ENCODE results near the gene LLPH. TPM values are rescaled to one million over a fixed set of nuclear protein-coding genes. Genes with fewer than 3 reads are reported as not detected.

Gene LLPH
- polyA plus RNA-seq, 1 of the 3 experiments (the other 2 are of a cell fraction): 7.4 TPM

- H3K27ac ChIP-seq (ENCODE audit: low read depth in 2 of 2, low read length in 1 of 2): no peak overlapping the region
- TF ChIP-seq USF1 (IDR thresholded peaks at IDR 0.05; ENCODE audit: borderline replicate concordance, low read depth) (no peak), RFX5 (IDR thresholded peaks at IDR 0.05; ENCODE audit: low read length) (no peak), SMC3 (IDR thresholded peaks at IDR 0.05; ENCODE audit: low read depth, low read length) (no peak), MXI1 (IDR thresholded peaks at IDR 0.05; ENCODE audit: low read depth, low read length) (no peak), ZBTB33 (IDR thresholded peaks at IDR 0.05; ENCODE audit: borderline replicate concordance, low read depth) (no peak), GATA2 (CRISPR knock-in tag; IDR thresholded peaks at IDR 0.05) (no peak), NRF1 (IDR thresholded peaks at IDR 0.05; ENCODE audit: low read depth, low read length) (no peak), USF2 (IDR thresholded peaks at IDR 0.05; ENCODE audit: borderline replicate concordance, low read depth, low read length) (no peak), ELF1 (IDR thresholded peaks at IDR 0.05) (no peak), TCF12 (IDR thresholded peaks at IDR 0.05) (no peak), MEF2A (IDR thresholded peaks at IDR 0.05; ENCODE audit: borderline replicate concordance, low read depth) (no peak)
- H3K36me3 ChIP-seq (replicated peaks in 1 of 2; ENCODE audit: control insufficient read depth in 1 of 2, insufficient read depth in 2 of 2, low read length in 1 of 2): peaks cover 9 to 39% of the 10 kb centered on the region in 2 experiments
- no peaks in the 10 kb centered on the region; the same call in 1 of the 2 replicates for H4K20me1 ChIP-seq (ENCODE audit: insufficient read depth)
- DNase-seq: no peak
- peaks cover 87% of the 10 kb centered on the region for H3K79me2 ChIP-seq (ENCODE audit: insufficient read depth)
- no peaks in the 10 kb centered on the region for H3K9me2 ChIP-seq
- H3K9ac ChIP-seq: no peak overlapping the region
- peaks cover 0 to 2% of the 10 kb centered on the region in 2 experiments; a peak in 1 of 4 replicates for H3K4me1 ChIP-seq (ENCODE audit: control insufficient read depth in 1 of 2, insufficient read depth in 2 of 2, low read depth in 1 of 2, low read length in 1 of 2)
- no peak overlapping the region for H2AFZ ChIP-seq (ENCODE audit: low read depth)
- no peak overlapping the region for H3K4me2 ChIP-seq
- no peak overlapping the region for H3K4me3 ChIP-seq (ENCODE audit: low read depth in 2 of 2, low read length in 1 of 2)
- CTCF ChIA-PET: no interaction called here
- POLR2A ChIA-PET: no interaction called here
- H3K9me3 ChIP-seq: no peaks in the 10 kb centered on the region
- no peaks in the 10 kb centered on the region for H3K27me3 ChIP-seq (ENCODE audit: insufficient read depth)
- H3F3A ChIP-seq (replicated peaks; ENCODE audit: insufficient read depth): peaks cover 3% of the 10 kb centered on the region
- 80% methylated on average over 4 of the region's 4 CpGs for WGBS (ENCODE audit: low lambda C conversion rate)
Measured at GRCh38 chr12:66163289-66163688, 32.7 kb upstream of the LLPH start.

GRCh38 chr12:66162701-66163100 is 32.2 kb upstream of the LLPH start:
- Histone ChIP-seq H3K9me3 (no peaks in the 10 kb centered on the region), H4K20me1 (ENCODE audit: insufficient read depth) (no peaks in the 10 kb centered on the region; the same call in 1 of the 2 replicates), H3K4me2 (no peak overlapping the region), H3K27ac (ENCODE audit: low read depth in 2 of 2, low read length in 1 of 2) (no peak overlapping the region), H2AFZ (ENCODE audit: low read depth) (no peak overlapping the region), H3K79me2 (ENCODE audit: insufficient read depth) (peaks cover 81% of the 10 kb centered on the region), H3K27me3 (ENCODE audit: insufficient read depth) (no peaks in the 10 kb centered on the region), H3F3A (replicated peaks; ENCODE audit: insufficient read depth) (no peaks in the 10 kb centered on the region), H3K4me3 (ENCODE audit: low read depth in 2 of 2, low read length in 1 of 2) (no peak overlapping the region), H3K36me3 (replicated peaks in 1 of 2; ENCODE audit: control insufficient read depth in 1 of 2, insufficient read depth in 2 of 2, low read length in 1 of 2) (peaks cover 9 to 38% of the 10 kb centered on the region in 2 experiments), H3K9me2 (no peaks in the 10 kb centered on the region), H3K4me1 (ENCODE audit: control insufficient read depth in 1 of 2, insufficient read depth in 2 of 2, low read depth in 1 of 2, low read length in 1 of 2) (no peaks in the 10 kb centered on the region; a peak in 1 of 4 replicates), H3K9ac (no peak overlapping the region)
- DNase-seq: no peak
- ChIA-PET POLR2A (no interaction called here), CTCF (interaction anchor here (1.0 kb wide), 1 partner anchor 17 kb away, joined by 3 read pairs; no protein-coding TSS in a partner anchor)
- 85% methylated on average over 2 of the region's 2 CpGs for WGBS (ENCODE audit: low lambda C conversion rate)
- no peak for TF ChIP-seq FOXJ3 (CRISPR knock-in tag; IDR thresholded peaks at IDR 0.05)
- TF ChIP-seq CTCF (IDR thresholded peaks at IDR 0.05): no peak
- no peak for TF ChIP-seq RFX5 (IDR thresholded peaks at IDR 0.05; ENCODE audit: low read length)
- no peak for TF ChIP-seq RXRA (IDR thresholded peaks at IDR 0.05; ENCODE audit: borderline replicate concordance, low read depth)
- no peak for TF ChIP-seq USF1 (IDR thresholded peaks at IDR 0.05; ENCODE audit: borderline replicate concordance, low read depth)
- TF ChIP-seq FOSL2 (IDR thresholded peaks at IDR 0.05; ENCODE audit: borderline replicate concordance, low read depth): no peak
- TF ChIP-seq MAX (IDR thresholded peaks at IDR 0.05; ENCODE audit: low read depth): no peak
- TF ChIP-seq REST (IDR thresholded peaks at IDR 0.05; ENCODE audit: low read depth, low read length): no peak
- no peak for TF ChIP-seq MXI1 (IDR thresholded peaks at IDR 0.05; ENCODE audit: low read depth, low read length)

All from SK-N-SH (cell line).